ENCODE results near the gene LRP1B.

The LRP1B gene

DNA sequence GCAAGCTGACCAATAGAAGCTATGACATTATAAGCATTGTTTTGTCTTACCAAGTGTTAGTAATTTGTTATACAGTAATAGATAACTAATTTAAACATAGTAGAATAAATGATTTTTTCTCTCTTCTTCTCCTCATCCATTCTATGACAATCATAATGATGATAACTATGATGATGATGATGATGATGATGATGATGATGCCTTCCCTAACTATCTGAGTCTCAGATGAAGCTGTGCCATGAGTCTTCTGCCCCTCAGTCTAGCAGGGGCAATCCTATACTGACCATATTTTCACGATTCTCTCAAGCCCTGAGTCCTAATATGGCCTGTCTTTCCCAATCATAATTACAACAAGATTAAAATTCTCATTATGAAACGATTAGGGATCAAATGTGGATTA lies 1369.0 kb downstream of the LRP1B start:
- Histone ChIP-seq H2BK5ac (ENCODE audit: low read length) (no peak overlapping the region), H3K23ac (ENCODE audit: low read length) (no peak overlapping the region), H2BK120ac (ENCODE audit: low read depth, low read length) (no peak overlapping the region), H3K79me2 (ENCODE audit: control insufficient read depth, insufficient read depth, low read length) (no peaks in the 10 kb centered on the region), H2BK15ac (replicated peaks; ENCODE audit: low read depth) (no peak overlapping the region), H4K8ac (ENCODE audit: low read depth, low read length) (no peak overlapping the region), H2AK5ac (ENCODE audit: low read length) (no peak overlapping the region), H3K27ac (ENCODE audit: low read depth, low read length) (no peak overlapping the region), H3K56ac (ENCODE audit: low read length) (no peak overlapping the region), H3K79me1 (ENCODE audit: low read length) (no peaks in the 10 kb centered on the region), H4K5ac (ENCODE audit: low read length) (no peak overlapping the region), H3K4ac (ENCODE audit: low read depth, low read length) (no peak overlapping the region), H3K4me2 (ENCODE audit: low read length) (no peak overlapping the region), H3K27me3 (ENCODE audit: insufficient read depth, low read length, poor library complexity) (no peaks in the 10 kb centered on the region), H3K9ac (ENCODE audit: low read length) (no peak overlapping the region), H3K4me1 (ENCODE audit: control insufficient read depth, low read depth, low read length) (no peaks in the 10 kb centered on the region), H3K4me3 (ENCODE audit: low read length) (no peak overlapping the region), H3K36me3 (ENCODE audit: control insufficient read depth, insufficient read depth, low read length) (no peaks in the 10 kb centered on the region), H3K18ac (ENCODE audit: low read length) (no peak overlapping the region)
- no CpG with 5 or more reads among the region's 2 CpGs for WGBS (ENCODE audit: extremely low coverage, insufficient coverage, low lambda C conversion rate)
- DNase-seq, result no peak

DNA sequence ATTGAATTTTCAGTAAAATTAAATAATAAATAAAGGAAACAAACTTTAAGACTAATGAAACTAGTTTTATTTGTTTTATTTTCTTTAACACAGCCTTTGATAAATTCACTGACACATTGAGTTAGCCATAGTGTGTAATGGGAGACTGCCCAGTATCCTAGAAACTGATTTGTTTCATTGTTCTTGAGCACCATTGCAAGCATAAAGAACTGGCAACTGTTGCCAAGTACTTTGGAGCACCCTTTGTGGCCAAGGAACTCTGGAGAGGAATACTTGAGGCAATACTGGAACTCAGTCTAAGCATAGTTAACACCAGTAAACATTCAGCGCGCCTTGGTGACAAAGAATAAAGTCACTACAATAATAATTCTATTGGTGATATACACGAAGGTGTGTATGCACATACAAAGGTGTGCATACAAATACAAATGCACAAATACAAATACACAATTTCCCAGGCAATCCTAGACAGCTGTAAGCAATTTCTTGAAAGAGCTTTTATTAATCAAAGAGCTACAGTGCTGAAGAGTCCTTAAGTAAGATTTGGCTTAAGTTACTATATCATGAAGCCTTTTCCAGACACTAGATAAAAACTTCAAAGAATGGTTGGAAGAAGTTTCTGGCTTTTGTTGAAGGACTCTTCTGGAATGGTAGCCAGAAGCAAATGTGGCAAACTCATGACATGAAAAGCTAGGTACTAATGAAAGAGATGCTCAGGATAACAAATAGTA lies 1371.2 kb downstream of the LRP1B start:
- H3K79me2 ChIP-seq (ENCODE audit: control insufficient read depth, insufficient read depth, low read length), result no peaks in the 10 kb centered on the region
- WGBS (ENCODE audit: extremely low coverage, insufficient coverage, low lambda C conversion rate), result no CpG with 5 or more reads among the region's 3 CpGs
- H3K4ac ChIP-seq (ENCODE audit: low read depth, low read length), result no peak overlapping the region
- no peaks in the 10 kb centered on the region for H3K36me3 ChIP-seq (ENCODE audit: control insufficient read depth, insufficient read depth, low read length)
- no peak overlapping the region for H3K18ac ChIP-seq (ENCODE audit: low read length)
- H2AK5ac ChIP-seq (ENCODE audit: low read length), result no peak overlapping the region
- H3K27me3 ChIP-seq (ENCODE audit: insufficient read depth, low read length, poor library complexity), result no peaks in the 10 kb centered on the region
- no peak overlapping the region for H2BK5ac ChIP-seq (ENCODE audit: low read length)
- no peak overlapping the region for H3K27ac ChIP-seq (ENCODE audit: low read depth, low read length)
- no peak overlapping the region for H3K56ac ChIP-seq (ENCODE audit: low read length)
- no peak overlapping the region for H2BK120ac ChIP-seq (ENCODE audit: low read depth, low read length)
- no peak overlapping the region for H3K4me2 ChIP-seq (ENCODE audit: low read length)
- H3K9ac ChIP-seq (ENCODE audit: low read length), result no peak overlapping the region
- no peak overlapping the region for H2BK15ac ChIP-seq (replicated peaks; ENCODE audit: low read depth)
- no peak overlapping the region for H4K8ac ChIP-seq (ENCODE audit: low read depth, low read length)
- H3K23ac ChIP-seq (ENCODE audit: low read length), result no peak overlapping the region
- no peaks in the 10 kb centered on the region for H3K79me1 ChIP-seq (ENCODE audit: low read length)
- no peak overlapping the region for H3K4me3 ChIP-seq (ENCODE audit: low read length)
- H3K4me1 ChIP-seq (ENCODE audit: control insufficient read depth, low read depth, low read length), result no peaks in the 10 kb centered on the region
- no peak overlapping the region for H4K5ac ChIP-seq (ENCODE audit: low read length)
- no peak for DNase-seq

DNA sequence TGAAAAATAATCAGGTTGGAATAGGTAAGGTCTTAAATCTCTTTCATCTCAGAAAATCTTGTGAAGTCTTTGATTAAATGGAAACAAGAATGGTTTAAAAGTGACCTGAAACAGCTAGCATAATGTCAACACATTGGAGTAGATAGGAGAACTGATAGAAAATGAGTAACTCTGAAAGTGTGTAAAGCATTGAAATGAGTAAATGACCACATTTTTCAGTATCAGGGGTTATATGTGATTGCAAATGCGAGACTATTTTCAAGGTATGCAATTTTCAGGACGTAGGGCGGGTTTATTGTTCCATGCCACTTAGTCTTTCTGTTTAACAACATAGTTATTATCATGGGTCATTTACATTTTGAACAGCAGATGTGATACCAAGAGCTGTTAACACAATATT lies 1383.2 kb downstream of the LRP1B start:
- Histone ChIP-seq H3K27ac (ENCODE audit: low read depth, low read length) (no peak overlapping the region), H4K5ac (ENCODE audit: low read length) (no peak overlapping the region), H2BK15ac (replicated peaks; ENCODE audit: low read depth) (no peak overlapping the region), H3K36me3 (ENCODE audit: control insufficient read depth, insufficient read depth, low read length) (no peaks in the 10 kb centered on the region), H3K27me3 (ENCODE audit: insufficient read depth, low read length, poor library complexity) (no peaks in the 10 kb centered on the region), H4K8ac (ENCODE audit: low read depth, low read length) (no peak overlapping the region), H3K23ac (ENCODE audit: low read length) (no peak overlapping the region), H3K4me3 (ENCODE audit: low read length) (no peak overlapping the region), H3K18ac (ENCODE audit: low read length) (no peak overlapping the region), H3K56ac (ENCODE audit: low read length) (no peak overlapping the region), H3K79me2 (ENCODE audit: control insufficient read depth, insufficient read depth, low read length) (no peaks in the 10 kb centered on the region), H2BK5ac (ENCODE audit: low read length) (no peak overlapping the region), H3K9ac (ENCODE audit: low read length) (no peak overlapping the region), H3K4me1 (ENCODE audit: control insufficient read depth, low read depth, low read length) (no peaks in the 10 kb centered on the region), H3K79me1 (ENCODE audit: low read length) (no peaks in the 10 kb centered on the region), H2AK5ac (ENCODE audit: low read length) (no peak overlapping the region), H2BK120ac (ENCODE audit: low read depth, low read length) (no peak overlapping the region), H3K4me2 (ENCODE audit: low read length) (no peak overlapping the region), H3K4ac (ENCODE audit: low read depth, low read length) (no peak overlapping the region)
- DNase-seq, result no peak
- WGBS (ENCODE audit: extremely low coverage, insufficient coverage, low lambda C conversion rate), result no CpG with 5 or more reads among the region's 3 CpGs

DNA sequence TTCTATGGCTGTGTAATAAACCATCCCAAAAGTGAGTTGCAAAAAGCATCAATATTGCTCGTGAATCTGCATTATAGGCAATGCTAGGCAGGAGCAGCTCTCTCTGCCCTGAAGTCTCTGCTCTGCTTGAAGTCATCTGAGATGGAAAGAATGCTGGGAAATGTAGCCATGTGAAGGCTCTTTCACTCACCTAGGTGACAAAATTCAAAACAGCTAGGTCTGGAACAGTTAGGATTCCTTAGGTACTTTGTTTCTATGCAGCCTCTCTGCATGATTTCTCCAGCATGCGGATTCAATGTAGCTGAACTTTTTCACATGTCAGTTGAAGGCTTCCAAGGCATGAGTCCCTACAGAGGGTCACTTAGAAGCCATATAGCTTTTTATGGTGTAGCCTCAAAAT lies 1383.7 kb downstream of the LRP1B start:
- no peak overlapping the region for H2BK5ac ChIP-seq (ENCODE audit: low read length)
- H3K36me3 ChIP-seq (ENCODE audit: control insufficient read depth, insufficient read depth, low read length), result no peaks in the 10 kb centered on the region
- H3K79me2 ChIP-seq (ENCODE audit: control insufficient read depth, insufficient read depth, low read length), result no peaks in the 10 kb centered on the region
- H3K9ac ChIP-seq (ENCODE audit: low read length), result no peak overlapping the region
- H4K8ac ChIP-seq (ENCODE audit: low read depth, low read length), result no peak overlapping the region
- no peaks in the 10 kb centered on the region for H3K79me1 ChIP-seq (ENCODE audit: low read length)
- H3K23ac ChIP-seq (ENCODE audit: low read length), result no peak overlapping the region
- no peak overlapping the region for H2BK15ac ChIP-seq (replicated peaks; ENCODE audit: low read depth)
- no peak overlapping the region for H4K5ac ChIP-seq (ENCODE audit: low read length)
- DNase-seq, result peak; percentile 87
- no peak overlapping the region for H3K4me2 ChIP-seq (ENCODE audit: low read length)
- H2BK120ac ChIP-seq (ENCODE audit: low read depth, low read length), result no peak overlapping the region
- no peaks in the 10 kb centered on the region for H3K4me1 ChIP-seq (ENCODE audit: control insufficient read depth, low read depth, low read length)
- no peaks in the 10 kb centered on the region for H3K27me3 ChIP-seq (ENCODE audit: insufficient read depth, low read length, poor library complexity)
- no peak overlapping the region for H3K4ac ChIP-seq (ENCODE audit: low read depth, low read length)
- no CpG with 5 or more reads among the region's 2 CpGs for WGBS (ENCODE audit: extremely low coverage, insufficient coverage, low lambda C conversion rate)
- H3K27ac ChIP-seq (ENCODE audit: low read depth, low read length), result no peak overlapping the region
- no peak overlapping the region for H2AK5ac ChIP-seq (ENCODE audit: low read length)
- no peak overlapping the region for H3K56ac ChIP-seq (ENCODE audit: low read length)
- H3K18ac ChIP-seq (ENCODE audit: low read length), result no peak overlapping the region
- H3K4me3 ChIP-seq (ENCODE audit: low read length), result no peak overlapping the region

DNA sequence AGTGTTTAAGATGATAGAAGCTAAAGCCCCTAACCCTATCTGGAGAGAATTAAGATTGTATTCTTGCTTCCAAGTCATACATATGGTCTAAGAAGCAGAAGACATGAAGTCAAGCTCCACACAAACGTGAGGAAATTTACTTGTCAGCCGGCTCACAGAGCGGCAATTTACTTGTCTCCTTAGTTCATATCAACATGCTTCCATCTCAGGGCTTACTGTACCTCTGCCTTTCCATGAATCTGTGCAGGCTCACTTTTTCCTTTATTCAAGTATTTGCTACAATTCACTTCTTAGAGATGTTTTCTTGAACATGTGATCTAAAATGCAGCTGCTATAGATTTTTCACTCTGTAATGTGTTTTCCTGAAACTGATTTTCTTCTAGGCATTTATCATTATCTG lies 1386.4 kb downstream of the LRP1B start:
- Histone ChIP-seq H2BK5ac (ENCODE audit: low read length) (no peak overlapping the region), H3K23ac (ENCODE audit: low read length) (no peak overlapping the region), H3K4me3 (ENCODE audit: low read length) (no peak overlapping the region), H2BK15ac (replicated peaks; ENCODE audit: low read depth) (no peak overlapping the region), H3K79me1 (ENCODE audit: low read length) (no peaks in the 10 kb centered on the region), H3K4me2 (ENCODE audit: low read length) (no peak overlapping the region), H3K18ac (ENCODE audit: low read length) (no peak overlapping the region), H3K27ac (ENCODE audit: low read depth, low read length) (no peak overlapping the region), H3K9ac (ENCODE audit: low read length) (no peak overlapping the region), H3K56ac (ENCODE audit: low read length) (no peak overlapping the region), H4K5ac (ENCODE audit: low read length) (no peak overlapping the region), H3K79me2 (ENCODE audit: control insufficient read depth, insufficient read depth, low read length) (no peaks in the 10 kb centered on the region), H2AK5ac (ENCODE audit: low read length) (no peak overlapping the region), H3K27me3 (ENCODE audit: insufficient read depth, low read length, poor library complexity) (no peaks in the 10 kb centered on the region), H3K36me3 (ENCODE audit: control insufficient read depth, insufficient read depth, low read length) (no peaks in the 10 kb centered on the region), H2BK120ac (ENCODE audit: low read depth, low read length) (no peak overlapping the region), H3K4ac (ENCODE audit: low read depth, low read length) (no peak overlapping the region), H4K8ac (ENCODE audit: low read depth, low read length) (no peak overlapping the region), H3K4me1 (ENCODE audit: control insufficient read depth, low read depth, low read length) (no peaks in the 10 kb centered on the region)
- no peak for DNase-seq
- no CpG with 5 or more reads among the region's 3 CpGs for WGBS (ENCODE audit: extremely low coverage, insufficient coverage, low lambda C conversion rate)

DNA sequence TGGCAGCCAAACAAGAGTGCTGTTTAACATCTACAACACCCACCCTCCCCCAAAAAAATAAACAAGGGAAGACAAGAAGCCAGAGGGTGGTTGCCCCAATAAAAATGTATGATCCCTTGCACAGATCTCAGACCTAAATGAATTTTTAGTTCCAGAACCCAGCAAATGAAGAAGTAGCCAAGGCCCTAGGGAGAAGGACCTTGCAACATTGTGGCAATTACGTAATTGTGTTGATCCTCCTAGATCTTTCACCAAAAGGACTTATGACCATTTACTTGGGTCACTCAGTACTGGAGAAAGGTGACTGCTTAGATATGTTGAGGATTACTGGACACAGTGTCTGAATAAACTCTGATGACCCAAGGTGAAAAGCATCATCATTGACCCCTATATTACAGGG lies 1393.8 kb downstream of the LRP1B start:
- WGBS (ENCODE audit: extremely low coverage, insufficient coverage, low lambda C conversion rate), result no CpG with 5 or more reads among the region's 1 CpG
- no peaks in the 10 kb centered on the region for H3K36me3 ChIP-seq (ENCODE audit: control insufficient read depth, insufficient read depth, low read length)

More for the DNA sequence above, 1393.8 kb downstream of the LRP1B start:
- no peak overlapping the region for H3K9ac ChIP-seq (ENCODE audit: low read length)
- no peak overlapping the region for H3K23ac ChIP-seq (ENCODE audit: low read length)
- no peak overlapping the region for H2BK15ac ChIP-seq (replicated peaks; ENCODE audit: low read depth)
- no peak overlapping the region for H4K8ac ChIP-seq (ENCODE audit: low read depth, low read length)
- no peak overlapping the region for H3K56ac ChIP-seq (ENCODE audit: low read length)
- no peaks in the 10 kb centered on the region for H3K79me1 ChIP-seq (ENCODE audit: low read length)
- no peak overlapping the region for H3K18ac ChIP-seq (ENCODE audit: low read length)
- H3K27me3 ChIP-seq (ENCODE audit: insufficient read depth, low read length, poor library complexity), result no peaks in the 10 kb centered on the region
- no peaks in the 10 kb centered on the region for H3K4me1 ChIP-seq (ENCODE audit: control insufficient read depth, low read depth, low read length)
- no peak overlapping the region for H2AK5ac ChIP-seq (ENCODE audit: low read length)
- H3K4me2 ChIP-seq (ENCODE audit: low read length), result no peak overlapping the region
- H3K27ac ChIP-seq (ENCODE audit: low read depth, low read length), result no peak overlapping the region
- no peak overlapping the region for H2BK5ac ChIP-seq (ENCODE audit: low read length)
- no peak overlapping the region for H2BK120ac ChIP-seq (ENCODE audit: low read depth, low read length)
- H3K4me3 ChIP-seq (ENCODE audit: low read length), result no peak overlapping the region
- no peak overlapping the region for H4K5ac ChIP-seq (ENCODE audit: low read length)
- no peak overlapping the region for H3K4ac ChIP-seq (ENCODE audit: low read depth, low read length)
- no peaks in the 10 kb centered on the region for H3K79me2 ChIP-seq (ENCODE audit: control insufficient read depth, insufficient read depth, low read length)
- DNase-seq, result no peak
